GM18498 (cell line): ENCODE results near the gene LTN1.
"Not testable (repeated sequence)": the region's sequence is repeated elsewhere in the genome, so short reads cannot be mapped to it uniquely, and the experiment has no call there.

Source experiments
- ATAC-seq: cut with Tn5 transposase; IDR thresholded peaks from one replicate; pipeline ENCODE4 v1.9.1; 2021; ENCODE audit warnings: mild to moderate bottlenecking, moderate library complexity; ENCODE audit not compliant: unreplicated experiment

Gene LTN1

DNA sequence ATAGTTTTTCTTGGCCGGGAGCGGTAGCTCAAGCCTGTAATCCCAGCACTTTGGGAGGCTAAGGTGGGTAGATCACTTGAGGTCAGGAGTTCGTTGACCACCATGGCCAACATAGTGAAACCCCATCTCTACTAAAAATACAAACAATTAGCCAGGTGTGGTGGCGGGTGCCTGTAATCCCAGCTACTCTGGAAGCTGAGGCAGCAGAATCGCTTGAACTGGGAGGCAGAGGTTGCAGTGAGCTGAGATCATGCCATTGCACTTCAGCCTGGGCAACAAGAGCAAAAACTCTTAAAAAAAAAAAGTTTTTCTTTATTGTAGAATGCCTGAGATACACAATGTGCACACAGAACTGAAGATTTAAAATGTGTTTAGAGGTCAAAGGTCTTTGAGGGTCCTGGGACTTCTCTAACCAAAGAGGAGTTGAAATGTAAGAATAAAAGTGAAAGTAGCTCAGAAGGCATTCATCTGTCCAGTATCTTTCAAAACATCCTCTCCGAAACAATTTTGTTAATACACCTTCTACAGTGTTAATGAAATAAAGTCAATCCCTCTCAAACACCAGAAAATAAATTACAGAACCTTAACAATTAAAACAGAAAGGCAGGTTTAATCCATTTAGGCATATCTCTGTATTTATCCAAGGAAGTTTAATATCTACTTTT lies 60.8 kb downstream of the LTN1 start:
- ATAC-seq, result not testable (repeated sequence)

DNA sequence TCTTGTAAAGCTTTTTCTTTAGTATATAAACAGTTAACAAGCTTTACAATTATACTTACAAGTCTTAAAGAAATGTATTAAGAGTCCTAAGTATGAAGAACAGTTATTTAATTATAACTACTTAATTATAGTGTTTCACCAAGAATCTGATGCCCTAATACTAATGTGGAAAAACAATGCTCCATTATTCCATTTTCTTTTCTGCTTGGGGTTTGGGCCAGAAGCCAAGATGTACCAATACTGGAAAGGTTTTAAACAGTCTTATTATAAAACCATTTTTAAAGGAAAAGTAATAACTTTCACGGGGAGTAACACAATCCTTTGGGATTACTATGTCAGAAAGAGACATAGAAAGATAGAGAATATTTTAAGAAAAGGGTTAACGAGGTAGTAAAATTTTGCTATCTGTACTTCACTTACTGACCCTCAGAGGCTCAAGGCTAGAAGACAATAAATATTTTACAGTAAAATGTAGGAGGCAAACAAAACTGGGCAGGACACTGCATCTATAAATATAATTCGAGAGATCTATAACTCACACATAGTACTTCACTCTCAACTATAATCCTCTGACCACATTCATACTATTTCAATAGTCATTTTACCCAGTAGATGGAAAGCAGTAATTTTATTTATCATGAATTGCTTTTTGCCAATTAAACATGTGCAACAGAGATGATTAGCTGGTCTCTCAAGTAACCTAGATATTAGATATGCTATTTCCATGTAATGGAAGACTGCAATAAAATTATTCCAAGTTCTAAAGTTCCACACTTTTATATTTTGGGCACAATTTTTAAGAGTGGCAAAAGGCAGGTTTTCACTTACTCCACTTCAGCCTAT lies 63.9 kb downstream of the LTN1 start:
- ATAC-seq, result no peak

DNA sequence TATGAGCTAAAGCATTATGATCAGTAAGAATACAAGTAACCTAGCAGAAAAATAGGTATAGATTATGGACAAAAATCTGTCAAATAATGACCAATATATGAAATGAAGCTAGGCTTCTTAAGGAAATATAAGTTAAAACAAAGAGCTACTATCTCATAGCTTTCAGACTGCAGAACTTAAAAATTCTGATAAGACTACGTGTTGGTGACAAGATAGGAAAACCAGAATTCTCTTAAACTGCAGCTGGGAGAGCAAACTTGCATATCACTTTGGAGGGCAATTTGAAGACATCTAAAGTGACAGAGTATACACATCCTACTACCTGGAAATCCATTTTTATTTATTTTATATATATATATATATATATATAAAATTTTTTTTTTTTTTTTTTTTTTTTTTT lies 65.5 kb downstream of the LTN1 start:
- ATAC-seq, result no peak

DNA sequence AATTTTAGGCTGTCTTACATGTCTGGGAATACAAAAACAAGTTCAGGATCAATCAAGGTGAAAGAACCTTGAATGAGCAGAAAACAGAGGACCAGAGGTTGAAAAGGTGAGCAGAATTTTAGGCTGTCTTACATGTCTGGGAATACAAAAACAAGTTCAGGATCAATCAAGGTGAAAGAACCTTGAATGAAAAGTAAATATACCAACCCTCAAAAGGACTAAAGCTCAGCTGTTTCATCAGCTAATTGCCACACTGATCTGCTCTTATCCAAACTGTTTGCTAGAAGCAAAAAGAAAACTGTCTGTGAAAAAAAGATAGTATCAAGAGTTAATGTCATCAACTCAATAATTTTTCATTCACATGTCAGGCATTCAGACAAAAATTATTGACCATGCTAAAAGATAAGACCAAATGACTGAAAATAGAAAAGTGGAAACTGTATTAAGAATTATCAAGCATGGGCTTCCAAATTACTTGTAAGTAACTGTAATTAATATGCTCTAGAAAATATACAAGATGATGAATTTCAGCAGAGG lies 69.2 kb downstream of the LTN1 start:
- ATAC-seq, result no peak

DNA sequence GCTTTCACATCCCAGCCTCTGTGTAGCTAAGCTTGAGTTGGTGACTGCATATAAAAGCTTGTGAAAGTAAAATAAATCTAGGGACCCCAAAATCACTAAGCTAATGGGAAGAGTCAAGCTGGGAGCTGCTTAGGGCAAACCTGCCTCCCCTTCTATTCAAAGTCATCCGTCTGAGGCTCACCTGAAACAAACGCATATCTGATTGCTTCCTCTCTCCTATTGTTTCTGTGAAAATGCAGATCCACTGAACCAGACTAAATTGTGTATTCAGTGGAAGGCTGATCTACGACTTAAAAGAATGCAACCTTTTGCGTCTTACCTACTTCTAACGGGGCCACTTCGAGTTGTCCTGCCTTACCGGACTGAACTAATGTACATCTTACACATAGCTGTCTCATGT lies 70.3 kb downstream of the LTN1 start:
- ATAC-seq, result no peak

DNA sequence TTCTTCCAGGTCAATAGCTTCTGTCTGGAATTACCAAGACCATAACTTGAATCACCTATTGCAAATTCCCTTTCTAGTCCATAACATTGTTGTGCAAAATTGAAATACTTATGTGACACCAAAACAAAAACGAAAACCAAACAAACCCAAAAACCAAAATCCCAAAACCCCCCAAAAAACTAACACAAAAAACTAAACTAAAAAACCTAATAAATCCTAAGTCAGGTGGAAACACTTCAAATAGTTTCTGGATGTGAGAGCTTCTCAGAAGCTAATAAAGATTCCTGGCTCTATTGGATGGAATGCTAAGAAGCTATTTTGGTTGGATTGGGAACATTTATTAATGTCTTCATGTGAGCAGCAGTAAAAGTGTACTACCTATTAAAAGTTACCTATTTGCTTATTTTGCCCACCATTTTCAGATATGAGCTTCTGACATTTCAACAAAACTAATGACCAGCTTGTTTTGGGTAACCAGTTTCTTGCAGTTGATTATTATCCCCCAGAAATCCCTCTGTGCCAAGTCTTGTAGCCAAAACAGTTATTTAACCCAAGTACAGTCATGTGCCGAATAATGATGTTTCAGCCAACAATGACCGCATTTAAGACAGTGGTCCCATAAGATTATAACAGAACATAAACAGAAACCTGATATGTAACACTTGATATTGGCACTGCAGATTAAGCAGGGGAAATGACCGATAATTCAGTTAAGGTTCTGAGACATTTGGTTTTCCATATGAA lies 76.4 kb downstream of the LTN1 start:
- no peak for ATAC-seq

DNA sequence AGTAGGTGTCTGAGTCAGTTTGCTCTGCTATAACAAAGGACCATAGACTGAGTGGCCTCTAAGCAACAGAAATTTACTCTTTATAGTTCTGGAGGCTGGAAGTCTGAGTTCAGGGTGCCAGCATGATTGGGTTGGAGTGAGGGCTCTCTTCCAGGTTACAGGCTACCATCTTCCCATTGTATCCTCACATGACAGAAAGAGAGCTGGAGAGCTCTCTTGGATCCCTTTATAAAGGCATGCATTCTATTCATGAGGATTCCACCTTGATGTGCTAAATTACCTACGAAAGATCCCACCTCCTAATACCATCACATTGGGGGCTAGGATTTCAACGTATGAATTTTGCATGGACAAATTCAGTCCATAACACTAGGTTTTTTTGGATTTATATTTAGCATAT lies 79.6 kb downstream of the LTN1 start:
- no peak for ATAC-seq

DNA sequence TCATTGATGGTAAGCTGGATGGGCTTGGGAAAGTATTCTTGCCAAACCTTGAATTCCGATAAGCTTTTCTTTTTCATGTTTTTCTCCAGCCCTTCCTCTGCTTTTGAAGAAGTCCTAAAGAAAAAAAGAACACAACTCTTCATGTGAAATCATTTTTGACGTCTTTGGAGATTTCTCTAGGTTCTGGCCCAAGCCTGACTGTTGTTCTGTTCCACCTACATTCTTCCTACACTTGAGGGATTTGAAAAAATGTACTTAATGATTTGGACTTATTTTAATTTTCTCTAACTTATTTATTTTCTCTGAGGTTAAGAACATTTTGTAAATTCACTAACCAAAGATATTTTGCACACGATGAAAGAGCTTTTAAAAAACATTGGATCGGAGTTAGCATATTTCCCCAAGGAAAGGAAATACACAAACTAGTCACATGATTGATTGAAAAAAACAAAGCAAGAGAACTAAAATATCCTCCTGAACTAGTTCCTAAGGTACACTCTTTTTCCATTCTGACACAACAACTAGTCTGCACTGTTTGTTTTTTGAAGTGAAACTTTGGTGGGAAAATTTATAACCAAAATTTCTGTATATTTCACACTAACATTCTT lies 82.3 kb downstream of the LTN1 start:
- no peak for ATAC-seq

DNA sequence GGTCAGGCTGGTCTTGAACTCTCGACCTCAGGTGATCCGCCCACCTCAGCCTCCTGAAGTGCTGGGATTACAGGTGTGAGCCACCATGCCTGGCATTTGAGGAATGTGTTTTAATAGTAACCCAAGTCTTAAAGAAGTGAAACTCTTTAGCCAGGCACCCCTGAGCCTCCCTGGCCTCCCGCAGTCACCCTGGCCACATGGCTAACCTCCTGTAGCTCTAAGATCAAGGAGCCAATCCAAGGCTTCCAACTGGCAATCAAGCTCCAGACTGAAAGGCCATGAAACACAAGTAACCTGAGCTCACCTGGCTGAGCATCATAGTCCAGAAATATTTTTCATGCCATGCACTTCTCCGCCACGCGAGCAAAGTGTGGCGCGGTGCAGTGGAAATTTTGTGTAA lies 84.3 kb downstream of the LTN1 start:
- ATAC-seq, result no peak

DNA sequence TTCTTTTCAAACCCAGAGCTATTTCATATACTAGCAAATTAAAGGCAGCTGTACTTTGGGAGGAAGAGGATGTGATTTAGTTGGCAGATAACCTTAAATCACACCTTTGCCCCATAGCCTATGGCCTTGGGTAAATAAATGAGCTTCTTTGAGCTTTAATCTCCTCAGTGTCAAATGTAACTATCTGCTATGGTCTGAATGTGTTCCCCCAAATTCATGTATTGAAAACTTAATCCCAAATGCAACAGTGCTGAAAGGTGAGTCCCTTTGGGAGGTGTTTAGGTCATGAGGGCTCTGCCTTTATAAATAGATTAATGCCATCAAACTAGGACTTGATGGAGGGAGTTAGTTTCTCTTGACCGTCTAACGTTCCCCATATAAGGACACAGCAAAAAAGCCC lies 85.8 kb downstream of the LTN1 start:
- no peak for ATAC-seq

DNA sequence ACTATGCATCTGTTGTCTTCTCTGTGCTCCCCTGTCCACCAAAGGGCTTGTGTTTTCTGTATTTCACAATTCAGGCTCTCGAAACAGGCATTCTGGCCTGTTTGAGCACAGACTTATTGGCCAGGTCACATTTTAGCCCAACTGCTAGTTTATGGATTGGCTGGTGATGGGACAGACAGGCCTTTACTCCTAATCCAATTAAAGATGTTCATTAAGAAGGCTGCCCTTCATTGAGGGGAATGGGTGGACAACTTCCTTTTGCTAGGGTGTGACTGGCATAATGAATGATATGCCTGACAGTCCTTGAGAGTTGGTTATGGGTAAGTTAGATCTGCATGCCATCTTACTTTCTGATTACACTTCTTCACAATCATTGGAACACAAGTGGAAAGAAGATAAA lies 86.4 kb downstream of the LTN1 start:
- ATAC-seq, result no peak

DNA sequence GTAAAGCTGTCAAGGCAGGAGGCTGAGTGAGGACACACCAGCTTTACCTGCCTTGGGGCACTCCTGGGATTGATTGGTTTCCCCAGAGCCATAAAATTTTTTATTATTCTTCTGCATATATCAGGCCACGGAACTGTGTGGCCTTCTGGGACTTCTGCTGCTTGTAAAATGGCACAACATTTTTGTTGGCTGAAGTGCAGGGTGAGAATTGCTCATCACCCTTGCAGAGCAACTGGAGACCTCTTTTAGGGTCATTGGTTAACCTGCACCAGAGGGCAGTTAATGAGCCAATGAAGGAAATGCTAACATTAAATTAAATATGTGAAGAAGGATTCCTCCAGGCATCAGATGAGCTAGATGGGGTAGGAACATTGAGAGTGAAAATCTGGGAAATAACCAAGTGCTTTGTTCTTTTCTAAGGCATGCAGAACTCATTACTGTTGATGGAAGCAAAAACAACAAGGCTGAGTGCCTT lies 87.7 kb downstream of the LTN1 start:
- no peak for ATAC-seq

DNA sequence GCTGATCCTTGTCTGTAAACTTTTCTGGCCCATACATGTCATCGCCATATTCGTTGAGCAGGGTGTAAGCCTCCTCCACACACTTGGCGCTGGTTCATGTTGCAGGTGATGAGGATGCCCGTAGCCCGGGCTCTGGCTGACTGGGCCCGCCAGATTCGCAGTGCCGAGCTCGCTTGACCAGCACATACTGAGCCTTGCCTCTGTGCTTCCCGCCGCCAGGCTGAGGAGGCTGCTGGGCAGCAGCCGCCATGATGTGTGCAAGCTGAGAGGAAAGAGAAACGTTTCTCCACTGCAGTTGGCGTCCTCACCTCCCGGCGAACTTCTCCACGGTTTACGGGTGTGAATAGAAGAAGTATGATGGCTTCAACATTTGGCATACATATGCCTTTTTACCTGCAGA lies 89.2 kb downstream of the LTN1 start:
- ATAC-seq, result no peak

DNA sequence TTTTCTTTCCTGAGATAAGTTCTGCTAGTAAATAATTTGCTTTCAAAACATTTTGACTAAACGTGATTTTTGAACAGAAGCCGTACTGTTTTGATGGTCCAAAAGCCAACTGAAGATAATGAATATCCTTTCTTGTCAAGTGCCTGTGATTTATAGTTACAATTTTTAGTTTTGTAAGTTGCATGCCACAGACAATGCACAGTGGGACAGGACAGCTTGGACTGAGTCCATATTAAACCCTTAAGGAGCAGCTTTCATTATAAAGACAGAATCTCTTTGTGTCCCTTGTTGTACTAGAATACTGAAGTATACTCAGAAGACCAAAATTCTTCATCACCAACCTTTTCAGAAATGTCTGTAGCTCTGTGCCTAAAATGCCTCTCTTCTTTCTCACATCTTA lies 92.2 kb downstream of the LTN1 start:
- ATAC-seq, result no peak

DNA sequence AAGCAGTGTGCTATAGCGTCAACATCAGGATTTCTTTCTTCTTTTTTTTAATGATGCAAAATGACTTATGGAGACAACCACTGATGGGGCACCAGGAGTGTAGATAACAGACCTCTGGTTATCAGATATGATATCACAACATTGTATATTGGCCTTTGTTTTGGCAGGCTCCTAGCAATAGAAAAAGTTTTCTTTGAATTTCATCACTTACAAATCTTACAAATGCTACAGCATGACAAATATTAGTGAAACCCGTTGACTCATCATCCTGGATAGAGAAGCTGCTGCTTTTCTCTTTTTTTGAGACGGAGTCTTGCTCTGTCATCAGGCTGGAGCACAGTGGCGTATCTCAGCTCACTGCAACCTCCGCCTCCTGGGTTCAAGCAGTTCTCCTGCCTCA lies 92.9 kb downstream of the LTN1 start:
- ATAC-seq, result no peak

DNA sequence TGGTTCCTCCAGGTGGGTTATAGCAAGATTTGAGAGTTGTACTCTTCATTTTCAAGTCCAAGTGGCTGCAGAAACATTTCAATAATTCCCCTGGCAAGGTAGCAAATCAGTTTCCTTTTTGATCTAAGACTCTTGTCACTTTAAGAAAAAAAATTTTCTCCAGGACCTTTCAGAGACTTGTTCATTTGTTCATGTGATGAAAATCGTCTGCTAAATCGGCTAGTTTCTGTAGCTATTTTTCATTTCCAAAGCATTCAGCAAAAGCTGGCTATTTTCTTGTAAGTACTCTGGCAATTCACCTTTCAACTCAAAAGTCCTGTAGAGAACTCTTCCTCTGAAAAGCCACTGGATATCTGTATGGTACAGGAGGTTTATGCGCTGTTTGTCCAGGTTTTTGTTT lies 93.5 kb downstream of the LTN1 start:
- no peak for ATAC-seq

DNA sequence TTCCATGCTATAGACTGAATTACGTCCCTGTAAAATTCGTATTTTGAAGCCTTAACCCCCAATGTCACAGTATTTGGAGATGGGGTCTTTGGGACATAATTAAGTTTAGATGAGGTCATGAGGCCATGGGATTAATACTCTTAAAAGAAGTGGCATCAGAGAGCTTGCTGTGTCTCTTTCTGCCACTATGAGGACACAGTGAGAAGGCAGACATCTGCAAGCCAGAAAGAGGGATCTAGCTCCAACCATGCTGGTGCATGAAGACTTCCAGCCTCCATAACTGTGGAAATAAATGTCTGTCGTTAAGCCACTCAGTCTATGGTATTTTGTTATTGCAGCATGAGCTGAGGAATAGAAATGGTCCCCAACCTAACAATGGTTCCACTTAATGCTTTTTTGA lies 99.0 kb downstream of the LTN1 start:
- no peak for ATAC-seq

DNA sequence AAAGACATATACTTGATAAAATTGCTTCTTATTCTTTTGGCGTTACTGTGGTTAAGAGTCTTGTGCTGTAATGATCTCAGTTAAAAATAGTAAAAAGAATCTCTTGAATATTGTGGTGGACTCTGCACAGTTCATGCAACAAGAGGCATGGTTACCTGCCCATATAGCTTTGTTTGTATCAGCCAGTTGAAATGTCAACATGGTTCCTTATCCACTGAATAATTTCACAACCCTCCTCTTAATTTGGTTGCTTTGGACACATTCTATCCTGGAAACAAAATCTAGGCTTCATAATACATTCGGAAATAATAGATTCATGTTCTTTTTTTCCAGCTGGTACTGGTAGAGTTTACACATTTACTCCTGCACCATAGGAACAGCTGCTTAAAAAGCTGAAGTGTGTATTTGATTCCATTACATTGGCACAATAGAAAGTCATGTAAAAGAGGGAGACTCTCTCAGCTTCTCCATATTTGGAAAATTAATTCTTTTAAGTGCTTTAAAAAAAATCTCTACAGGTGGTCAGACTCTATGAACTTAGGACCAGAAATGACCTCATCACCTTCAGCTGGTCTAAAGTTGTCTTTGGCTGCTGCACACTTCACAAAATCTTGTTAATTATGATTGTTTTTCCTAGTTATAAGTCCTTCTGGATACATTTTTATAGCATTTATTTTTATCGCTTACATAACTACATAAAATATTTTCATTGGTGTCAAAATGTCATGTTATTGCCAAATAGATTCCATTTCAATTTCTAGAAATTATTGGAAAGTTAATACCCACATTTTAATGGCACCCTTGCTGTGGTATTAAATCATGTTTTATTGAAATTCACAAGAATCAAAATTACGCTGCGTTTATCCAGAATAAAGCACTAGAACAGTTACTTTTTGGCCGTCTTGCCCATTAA lies 100.2 kb downstream of the LTN1 start:
- ATAC-seq, result no peak

DNA sequence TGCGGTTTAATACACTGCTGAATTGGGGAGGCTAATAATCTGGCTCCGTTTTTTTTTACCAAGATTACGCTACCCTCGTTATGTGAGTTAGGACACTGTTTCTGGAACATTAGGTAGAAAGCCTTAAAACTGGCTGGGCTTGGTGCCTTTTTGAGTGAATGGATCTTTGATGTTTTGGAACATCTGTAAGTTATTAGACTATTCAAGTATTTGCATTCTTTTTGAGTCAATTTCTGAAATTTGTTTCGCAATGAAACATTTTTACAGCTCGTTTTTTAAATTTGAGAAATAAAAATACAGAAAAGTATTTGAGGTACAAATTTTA lies 106.9 kb downstream of the LTN1 start:
- ATAC-seq, result no peak
